ELF-1 (cell line): Measurements from ENCODE around the gene TGM4.
"Not testable (repeated sequence)": the region's sequence is repeated elsewhere in the genome, so short reads cannot be mapped to it uniquely, and the experiment has no call there.

ENCODE experiments used
- DNase-seq: peaks from one replicate; pipeline ENCODE4 v3.0.0-alpha.2; 2016; ENCODE audit warnings: low read depth, low spot score

The TGM4 gene

DNA sequence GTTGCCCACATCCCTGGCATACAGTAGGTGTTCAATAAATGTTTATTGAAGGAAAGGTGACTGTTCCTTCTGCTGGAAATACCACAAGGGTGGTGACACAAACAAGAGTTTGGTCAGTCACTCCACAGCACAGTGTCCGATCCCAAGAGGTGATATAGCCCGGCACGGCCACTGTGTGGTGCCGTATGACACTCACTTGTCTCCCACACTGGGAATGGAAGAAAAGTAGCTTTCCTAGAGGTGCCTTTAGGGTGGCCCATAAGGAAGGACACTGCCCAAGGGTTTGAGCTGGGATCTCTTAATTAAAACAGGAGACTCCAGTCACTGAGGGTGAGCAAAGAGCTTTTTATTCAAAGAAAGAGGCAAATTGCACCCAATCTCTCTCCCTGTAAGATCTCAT, 40.5 kb downstream of the TGM4 start:
- DNase-seq: no peak

DNA sequence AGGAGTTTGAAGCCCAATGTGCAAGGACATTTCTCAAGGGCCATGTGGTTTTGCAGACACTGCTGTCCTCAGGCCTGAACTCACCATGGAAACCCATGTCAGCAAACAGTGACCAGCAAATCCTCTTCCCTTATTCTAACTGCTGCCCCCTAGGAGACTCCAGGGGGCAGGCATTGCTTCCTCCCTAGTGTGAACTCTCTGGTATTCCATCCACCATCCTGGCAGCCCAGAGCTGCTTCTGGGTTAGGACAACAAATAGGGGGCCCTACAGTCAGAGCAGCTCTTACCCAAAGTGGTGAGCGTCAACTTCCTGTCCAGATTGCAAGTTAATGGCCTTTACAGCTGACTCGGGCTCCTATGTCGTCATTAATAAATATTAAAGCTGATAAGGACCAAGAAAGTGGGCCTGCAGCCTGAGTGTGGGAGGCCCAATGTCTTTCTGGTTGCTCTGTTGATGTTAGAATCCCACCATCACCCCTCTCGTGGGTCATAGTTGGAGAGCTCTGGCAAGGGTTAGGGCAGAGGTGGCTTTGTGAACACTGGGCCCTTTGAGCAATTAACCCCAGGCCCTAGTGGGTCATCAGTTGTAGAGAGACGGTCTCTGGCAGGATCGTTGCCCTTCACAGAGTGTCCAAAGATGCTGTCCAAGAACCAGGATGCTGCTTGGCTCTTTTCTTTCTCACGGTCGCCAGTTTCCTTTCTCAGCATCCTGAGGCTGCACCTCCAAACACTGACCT, 41.5 kb downstream of the TGM4 start:
- DNase-seq: peak; percentile 47

DNA sequence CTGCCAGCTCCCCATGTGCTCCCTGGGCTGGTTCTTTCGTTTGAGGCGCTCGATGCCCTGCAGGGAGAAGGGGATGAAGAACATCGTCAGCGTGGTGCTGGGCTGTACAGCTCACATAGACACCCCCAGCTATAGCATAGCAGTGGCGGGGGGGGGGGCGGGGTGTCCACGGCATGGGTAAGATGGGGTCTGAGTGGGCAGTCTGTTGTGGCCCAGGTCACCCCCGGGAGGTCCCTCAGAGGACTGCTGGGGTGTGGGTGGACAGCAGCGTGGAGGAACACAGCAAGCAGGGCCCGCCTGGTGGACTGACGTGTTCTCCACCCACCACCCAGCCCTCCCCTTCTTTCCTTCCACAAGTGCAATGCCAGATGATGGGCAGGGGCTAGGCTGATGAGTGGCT, 43.7 kb downstream of the TGM4 start:
- no peak for DNase-seq

DNA sequence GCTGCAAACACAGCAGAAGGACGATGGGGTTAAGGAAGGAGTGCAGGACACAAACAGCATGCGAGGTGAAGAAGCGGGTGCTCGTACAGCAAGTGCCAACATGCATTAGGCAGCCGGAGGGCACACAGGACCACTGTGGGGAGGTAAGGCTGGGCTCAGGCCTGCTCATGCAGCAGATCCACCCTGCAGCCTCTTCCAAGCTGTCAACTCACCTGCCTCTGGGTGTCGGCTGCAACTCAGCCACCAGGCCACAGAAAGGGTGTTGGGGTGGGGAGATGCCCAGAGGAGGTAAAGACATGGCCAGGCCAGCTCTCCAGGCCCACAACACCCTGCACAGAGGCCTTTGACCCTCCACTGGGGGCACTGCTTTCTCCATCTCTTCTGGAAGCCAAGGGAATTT, 44.2 kb downstream of the TGM4 start:
- no peak for DNase-seq

DNA sequence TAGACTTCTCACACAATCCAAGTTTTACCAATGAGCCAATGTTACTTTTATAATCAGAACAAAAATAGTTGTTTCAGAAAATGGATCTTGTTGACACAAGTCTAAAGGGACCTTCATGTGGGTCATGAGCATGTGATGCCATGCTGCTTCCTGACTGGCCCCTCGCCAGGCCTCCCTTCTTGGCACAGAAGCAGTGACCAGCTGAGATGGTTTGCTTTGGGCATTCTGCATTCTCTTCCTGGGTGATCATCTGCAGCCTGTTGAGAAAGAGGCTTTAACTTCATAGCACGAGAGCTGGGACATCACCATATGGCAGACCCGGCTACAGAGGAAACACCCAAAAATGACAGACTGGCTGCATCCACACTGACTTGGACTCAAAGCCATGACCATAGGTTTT, 45.7 kb downstream of the TGM4 start:
- DNase-seq: no peak

DNA sequence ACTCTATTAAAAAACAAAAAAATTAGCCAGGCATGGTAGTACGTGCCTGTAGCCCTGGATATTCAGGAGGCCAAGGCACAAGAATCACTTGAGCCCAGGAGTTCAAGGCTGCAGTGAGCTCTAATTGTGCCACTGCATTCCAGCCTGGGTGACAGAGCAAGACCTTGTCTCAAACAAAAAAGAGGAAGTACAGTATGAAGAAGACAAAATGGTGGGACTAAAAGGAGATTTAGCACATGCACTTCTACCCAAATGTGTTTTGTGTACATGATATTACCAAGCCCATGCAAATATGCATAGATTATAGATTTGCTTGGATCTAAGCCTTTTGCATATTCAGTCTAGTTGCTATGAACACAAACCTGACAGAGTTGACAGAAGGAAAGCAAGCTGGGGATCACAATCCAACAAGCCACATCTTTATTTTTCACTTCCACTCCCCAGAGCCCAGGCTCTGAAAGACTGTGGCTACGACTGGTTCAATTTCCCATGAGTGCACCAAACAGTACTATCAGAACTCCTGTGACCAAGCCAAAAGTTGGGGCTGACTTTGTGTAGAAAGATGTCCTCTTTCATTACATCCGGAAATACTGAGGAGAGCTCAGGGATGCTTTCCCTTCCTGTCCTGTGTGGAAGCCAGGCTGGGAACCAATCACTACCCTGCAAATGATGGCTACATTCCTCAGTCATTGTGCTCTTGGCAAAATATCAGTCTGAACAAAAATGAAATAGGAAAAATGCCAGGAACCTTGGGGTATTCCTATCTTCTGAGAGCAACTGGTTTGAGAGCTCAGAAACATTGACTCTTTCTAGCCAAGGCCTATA, 49.4 kb downstream of the TGM4 start:
- DNase-seq: no peak

DNA sequence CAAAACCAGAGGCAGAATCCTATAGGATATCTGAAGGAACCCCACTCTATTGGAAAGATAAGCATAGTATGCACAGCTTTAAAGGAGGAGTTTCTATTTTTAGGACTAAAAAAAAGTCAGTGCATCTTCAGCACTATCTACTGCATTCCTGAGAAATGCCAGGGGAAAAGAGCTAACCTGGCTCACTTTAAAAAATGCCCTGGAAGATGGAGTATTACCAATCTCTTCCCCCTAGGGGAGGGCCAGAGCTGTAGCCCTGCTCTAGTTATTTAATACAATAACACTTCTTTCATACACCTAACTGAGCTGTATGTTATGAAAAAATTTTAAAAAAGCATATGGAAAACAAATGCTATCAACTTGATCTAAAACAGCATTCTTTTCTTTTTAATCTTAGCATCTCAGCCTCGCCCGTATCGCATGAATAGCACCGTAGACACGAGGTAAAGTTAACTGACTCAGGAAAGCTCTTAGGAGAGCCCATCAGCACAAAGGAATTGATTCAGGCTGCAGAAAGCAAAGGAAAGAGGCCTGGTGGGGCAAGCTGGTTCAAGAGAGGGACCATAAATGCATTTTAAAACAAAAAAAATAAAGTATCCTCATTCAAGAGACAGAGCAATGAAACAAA, 50.2 kb downstream of the TGM4 start:
- DNase-seq: no peak

DNA sequence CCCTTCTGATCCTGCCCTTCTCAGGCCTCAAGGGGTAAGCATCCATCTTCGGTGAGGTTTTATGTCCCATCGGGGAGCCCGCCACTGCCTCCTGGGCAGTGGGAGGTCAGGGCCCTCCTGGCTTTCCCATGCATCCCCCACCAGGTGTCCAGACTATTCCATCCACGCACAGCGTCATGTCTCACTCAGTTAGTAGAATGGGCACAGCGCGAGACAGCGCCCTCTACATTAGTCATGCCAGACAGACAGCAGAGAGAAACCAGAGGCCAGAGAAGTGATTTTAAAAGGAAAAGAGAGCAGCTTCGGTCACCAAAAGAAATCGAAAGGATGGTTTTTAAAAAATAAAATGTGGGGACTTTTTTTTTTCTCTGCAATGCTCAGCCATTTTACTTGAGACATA, 51.8 kb downstream of the TGM4 start:
- no peak for DNase-seq

DNA sequence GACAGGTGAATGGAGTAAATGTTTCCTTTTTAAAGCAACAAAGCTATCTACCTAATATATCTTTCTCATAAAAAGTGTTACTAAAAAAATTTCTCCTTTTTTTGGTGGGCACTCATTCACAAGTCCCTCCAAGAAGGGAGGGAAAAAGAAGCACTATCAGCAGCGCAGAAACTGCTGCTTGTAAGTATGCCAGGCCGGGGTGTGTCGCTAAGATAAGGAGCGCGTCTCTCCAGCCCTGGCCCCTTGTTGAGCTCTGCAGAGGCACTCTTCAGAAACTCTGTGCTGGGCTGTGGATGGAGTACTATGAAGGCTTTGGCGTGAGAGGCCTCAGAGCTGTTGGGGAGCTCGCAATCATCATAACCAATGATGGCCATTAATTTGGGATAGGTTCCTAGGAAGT, 52.5 kb downstream of the TGM4 start:
- DNase-seq: no peak

DNA sequence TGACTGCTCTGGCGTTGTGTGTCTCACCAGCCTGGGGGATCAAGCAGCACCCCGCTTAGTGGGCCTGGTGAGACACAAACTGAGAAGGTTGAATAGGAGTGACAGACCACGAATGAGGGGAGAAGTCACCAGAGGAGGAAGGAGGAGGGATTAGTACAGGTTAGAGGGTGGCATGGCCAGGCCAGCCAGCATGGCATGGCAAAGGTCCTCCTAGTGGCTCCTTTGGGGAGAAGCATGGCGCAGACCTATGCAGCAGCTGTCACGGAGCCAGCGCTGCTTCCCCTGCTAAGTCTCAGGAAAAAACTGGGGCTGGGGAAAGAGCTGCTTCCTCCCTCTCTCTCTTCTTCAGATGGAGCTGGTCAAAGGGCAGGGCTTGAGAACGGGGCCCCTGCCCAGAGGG, 53.0 kb downstream of the TGM4 start:
- no peak for DNase-seq

DNA sequence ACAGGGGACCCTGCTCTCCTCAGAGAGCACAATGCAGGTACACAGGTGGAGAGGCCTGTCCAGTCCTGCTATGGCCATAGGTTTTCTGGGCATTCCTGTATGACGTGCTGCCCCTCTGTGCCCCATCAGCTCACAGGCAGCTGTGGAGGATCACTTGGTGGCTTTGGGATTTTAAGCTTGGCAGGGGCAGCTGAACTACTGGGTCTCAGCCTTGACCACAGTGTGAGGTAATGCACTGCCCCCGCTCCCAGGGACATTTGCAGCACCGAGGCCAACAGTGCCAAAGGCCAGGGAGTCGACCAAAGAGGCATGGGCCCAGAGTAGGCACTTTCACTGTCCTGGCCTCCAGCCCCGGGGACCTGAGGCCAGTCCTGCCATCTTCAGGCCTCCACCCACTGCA, 55.4 kb downstream of the TGM4 start:
- no peak for DNase-seq

DNA sequence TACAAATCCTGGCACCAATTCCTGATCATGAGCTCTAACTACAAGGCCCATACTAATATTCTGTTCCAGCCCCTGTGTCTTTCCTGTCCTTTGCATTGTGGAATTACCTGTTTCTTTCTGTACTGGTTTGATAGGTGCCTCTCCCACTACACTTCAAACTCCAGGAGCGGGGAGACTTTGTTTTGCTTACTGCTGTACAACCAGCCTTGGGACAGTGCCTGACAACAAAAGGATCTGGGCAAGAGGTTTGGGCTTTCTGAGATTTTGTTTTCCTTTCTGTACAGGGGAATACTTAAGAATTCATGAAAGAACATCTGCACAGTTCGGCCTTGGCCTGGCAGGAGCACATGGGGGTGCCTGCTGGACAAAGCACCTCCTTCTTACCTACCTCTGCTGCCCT, 56.5 kb downstream of the TGM4 start:
- DNase-seq: no peak

DNA sequence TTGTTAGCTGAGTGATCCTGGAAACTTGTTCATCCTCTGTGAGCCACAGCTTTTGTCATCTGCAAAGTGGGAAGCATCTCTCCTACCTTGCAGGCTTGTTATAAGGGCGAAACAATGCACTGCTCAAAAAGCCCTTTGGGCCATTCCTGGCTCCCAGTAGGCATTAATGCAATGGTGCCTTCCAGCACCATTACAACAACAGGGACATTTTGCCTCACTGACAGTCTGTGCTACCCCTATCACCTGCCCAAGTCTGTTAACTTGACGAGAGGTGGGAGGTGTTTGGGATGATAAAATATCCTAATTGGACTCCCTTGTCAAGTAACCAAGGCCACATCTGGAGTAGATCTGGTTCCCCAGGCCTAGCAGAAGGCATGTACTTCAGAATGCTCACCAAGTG, 57.4 kb downstream of the TGM4 start:
- no peak for DNase-seq

DNA sequence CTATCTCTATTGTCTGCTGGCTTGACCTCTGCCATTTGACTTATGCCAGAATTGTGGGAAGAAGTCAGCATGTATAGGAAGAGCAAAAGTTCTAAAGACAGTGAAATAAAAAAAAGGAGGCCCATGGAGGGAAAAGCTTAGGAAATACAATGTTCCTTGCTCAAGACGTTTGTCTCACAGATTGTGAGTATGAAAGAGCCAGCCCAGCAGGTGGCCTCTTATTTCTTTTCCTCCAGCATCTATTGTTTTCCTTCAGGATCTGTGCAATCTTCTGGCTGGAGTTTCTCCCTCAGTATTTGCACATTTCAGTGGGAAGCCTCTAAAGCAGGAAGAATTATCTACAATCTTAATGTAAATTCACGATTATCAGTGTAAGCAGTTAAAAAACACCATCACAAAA, 57.9 kb downstream of the TGM4 start:
- DNase-seq: no peak

DNA sequence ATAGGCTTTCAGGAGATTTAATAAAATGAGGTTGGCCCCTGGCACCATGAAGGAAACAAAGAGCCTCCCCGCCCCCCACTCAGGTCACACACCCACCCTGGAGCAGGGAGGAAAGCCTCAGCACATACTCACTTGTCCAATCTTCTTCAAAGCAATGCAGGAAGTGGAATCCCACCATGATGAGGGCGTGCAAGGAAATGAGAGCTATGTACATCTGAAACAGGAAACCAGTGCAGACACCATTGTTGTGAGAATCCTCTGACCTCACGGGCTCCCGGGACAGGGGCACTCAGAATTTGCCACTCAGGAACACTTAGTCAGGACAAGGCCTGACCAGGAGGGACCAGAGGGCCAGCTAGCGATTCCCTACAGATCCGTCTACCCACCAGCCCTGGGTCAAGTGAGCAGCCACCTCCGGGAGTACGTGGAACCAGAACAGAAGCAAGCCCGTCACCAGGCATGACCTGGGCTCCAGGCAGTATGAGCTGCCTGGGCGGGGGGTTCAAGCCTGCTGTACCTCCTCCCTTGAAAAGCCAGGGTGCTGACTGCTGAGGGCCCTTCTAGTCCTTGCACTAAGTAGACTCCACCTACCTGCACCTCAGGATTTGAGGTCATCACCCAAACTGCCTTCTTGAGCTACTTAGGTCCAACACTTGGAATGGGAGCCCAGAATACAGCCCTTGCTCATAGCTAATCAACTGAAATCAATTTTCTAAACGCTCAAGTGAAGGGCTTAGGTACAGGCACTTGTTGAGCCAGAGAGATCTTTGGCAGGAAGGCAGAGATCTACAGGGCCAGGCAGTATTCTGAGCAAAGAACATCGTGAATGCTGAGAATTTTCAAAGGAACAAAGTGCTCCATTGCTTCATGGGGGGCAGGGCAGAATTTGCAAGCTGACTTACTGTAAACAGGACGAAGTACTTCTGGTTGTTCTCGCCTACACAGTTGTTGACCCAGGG, 58.9 kb downstream of the TGM4 start:
- no peak for DNase-seq

DNA sequence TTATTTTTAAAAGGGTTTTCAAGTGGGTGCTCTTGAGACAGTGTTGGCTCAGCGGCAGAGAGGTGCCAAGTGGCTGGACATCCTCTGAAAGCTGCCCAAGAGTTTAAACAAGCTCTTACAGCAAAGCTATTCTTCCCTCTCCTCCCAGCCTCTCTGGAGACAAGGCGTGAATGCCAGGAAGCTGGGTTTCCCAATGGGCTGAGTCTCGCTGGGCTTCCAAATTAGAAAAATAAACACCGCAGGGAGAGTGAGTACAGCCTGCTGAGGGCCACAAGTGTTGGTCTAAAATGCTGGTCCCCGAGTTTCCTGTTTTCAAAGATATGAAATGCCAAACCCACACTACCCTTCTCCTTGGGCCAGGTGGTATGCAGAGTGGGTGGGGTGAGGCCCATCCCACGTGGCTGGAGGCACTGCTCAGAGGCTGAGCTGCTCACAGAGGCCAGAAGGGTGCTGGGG, 65.2 kb downstream of the TGM4 start:
- DNase-seq: no peak

DNA sequence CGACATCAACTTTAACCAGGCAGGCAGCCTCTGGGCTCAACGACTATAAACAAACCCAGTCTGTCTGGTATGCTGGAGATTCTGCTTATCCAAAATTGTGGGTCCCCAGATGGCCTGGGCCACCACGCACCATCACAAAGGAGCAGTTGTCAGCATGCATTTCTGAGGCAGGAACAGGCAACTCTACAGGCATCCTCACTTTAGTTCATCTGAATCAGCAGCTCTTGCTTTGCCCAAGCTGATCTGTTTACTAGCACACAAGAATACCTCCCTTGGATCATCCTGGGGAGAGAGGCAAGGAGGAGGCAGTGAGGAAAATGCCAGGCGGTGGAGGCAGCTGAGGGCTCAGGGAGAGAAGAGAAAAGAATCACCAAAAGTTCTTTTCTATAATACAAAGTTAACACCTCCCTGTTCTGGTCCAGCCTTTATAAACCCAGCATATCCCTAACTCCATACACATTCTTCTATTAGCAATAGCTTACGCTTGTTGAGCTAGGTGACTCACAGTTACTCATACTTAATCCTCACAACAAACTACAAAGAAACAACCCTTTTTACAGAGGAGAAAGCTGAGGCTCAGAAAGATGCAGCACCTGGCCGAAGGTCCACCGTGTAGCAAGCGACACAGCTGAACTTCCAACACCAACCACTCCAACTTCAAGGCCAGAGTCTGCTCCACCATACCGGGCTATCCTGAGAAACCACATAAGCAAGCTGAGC, 68.0 kb downstream of the TGM4 start:
- no peak for DNase-seq

DNA sequence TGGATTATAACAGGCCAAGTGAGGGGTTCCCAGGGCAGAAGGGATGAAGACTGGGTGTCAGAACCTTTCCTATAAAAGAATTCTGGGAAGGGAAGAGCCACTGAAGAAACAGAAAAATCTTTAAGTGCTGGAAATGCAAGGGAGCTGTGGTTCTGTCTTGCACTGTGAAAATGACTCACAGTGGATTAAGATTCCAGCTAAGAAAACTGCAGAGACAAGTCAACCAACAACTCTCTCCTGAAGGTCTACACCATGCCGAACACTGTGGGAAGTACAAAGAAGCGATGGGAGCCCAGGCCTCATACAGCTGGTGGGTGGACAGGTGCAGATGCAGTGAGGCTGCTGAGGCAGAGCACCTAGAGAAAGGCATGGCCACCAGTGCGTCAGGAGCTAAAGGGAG, 73.8 kb downstream of the TGM4 start:
- DNase-seq: no peak

DNA sequence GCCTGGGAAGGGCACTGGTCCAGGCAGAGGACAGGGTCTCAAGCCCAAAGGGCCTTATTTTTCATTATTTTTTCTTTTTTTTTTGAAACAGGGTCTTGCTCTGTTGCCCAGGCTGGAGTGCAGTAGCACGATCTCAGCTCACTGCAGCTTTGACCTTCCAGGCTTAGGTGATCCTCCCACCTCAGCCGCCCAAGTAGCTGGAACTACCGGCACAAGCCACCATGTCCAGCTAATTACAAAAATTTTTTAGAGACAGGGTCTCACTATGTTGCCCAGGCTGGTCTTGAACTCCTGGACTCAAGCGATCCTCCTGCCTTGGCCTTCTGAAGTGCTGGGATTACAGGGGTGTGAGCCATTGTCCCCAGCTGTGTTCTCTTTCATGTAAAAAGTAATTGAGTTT, 75.4 kb downstream of the TGM4 start:
- not testable (repeated sequence) for DNase-seq

DNA sequence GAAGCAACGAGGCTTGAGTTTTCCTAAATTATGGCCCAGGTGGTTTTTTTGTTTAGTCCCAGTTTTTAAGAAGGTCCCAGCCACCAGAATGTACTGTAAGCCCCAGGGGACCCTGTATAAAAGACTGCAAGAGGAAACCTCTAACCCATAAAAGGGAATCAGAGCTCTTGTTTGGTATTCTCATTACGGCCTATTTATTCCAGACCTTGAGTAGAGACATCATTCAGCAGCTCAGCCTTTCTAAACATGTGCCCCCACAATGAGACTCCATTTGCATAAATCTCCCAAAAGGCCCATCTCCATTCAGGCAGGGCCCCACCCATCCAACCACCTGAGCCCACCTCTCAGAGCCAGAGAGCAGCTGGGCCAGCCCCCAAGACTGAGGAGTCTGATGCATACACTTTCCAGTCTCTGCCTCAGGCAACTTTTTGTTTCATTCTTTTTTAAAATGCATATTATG, 75.9 kb downstream of the TGM4 start:
- peak; percentile 47 for DNase-seq

DNA sequence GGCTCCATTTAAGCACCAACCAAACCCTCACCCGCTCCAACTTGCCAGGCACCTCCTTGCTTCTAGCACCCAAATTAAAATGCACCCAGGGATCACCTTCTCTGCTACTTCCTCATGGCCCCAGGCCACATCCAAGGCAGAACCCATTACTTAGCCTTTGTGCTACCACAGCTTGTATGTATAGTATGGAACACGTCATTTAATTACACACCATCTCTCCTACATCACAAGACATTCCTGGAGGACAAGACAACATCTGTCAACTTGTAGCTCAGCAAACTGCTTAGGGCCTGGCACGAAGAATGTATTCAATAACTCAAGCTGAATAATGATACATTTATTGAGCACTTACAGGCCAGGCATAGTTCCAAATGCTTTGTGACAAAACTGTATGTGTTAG, 78.3 kb downstream of the TGM4 start:
- no peak for DNase-seq
